Erythroblast (primary cell): ENCODE data around the gene C22orf31.

ENCODE experiments used
- GATA1 ChIP-seq: IDR thresholded peaks from 2 replicates; pipeline ENCODE4 v1.6.1; 2011; ENCODE audit warnings: low read depth, mild to moderate bottlenecking, control low read depth, low read length, moderate library complexity
- POLR2A ChIP-seq: IDR thresholded peaks from 2 replicates; pipeline ENCODE4 v1.6.1; 2011; ENCODE audit warnings: mild to moderate bottlenecking, low read length

- no peak for TF ChIP-seq POLR2A
- TF ChIP-seq GATA1: no peak
Measured at GRCh38 chr22:29070490-29070889, 8.9 kb upstream of the C22orf31 start.
